GM12873 (cell line): Measurements from ENCODE around the gene ELN.

ENCODE experiments used
- TF ChIP-seq, protein P1 (sequence below): IDR thresholded peaks from 2 replicates; pipeline ENCODE4 v1.5.1; 2012; ENCODE audit warnings: low read depth, mild to moderate bottlenecking, moderate library complexity, low read length, control low read depth; ENCODE audit not compliant: insufficient read depth; ENCODE audit errors: missing control alignments

Gene ELN

DNA sequence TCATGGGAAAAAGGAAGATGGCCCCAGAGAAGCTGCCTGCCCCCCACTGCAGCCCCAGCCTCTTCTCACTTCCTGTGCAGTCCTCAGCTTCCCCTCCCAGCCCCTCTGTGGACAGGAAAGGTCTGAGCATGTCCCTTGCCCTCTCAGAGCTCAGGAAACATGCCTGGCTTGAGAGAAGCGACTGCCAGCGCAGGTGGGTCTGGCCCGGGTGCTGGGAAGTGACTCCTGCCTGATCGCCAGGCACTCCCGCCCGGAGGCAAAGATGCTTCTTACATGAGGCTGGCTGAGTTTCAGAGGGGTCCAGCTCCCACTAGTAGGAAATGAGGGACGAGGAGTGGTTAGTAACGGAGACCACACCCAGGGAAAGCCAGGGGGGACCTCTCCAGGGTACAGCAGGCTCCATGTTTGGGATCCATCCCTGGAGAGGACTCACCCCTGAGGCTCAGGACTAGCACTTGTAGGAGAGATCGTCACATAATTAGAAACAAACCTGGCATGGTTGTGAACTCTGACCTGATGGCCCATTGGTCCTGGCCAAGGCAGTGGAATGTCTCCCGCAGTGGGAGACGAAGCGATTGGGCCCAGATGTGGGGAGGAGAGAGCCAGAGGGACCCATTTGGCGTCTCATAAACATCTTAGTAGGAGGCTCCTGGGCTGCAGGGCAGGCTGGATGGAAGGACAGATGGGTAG, 12.3 kb downstream of the ELN start:
- TF ChIP-seq, protein P1, sequence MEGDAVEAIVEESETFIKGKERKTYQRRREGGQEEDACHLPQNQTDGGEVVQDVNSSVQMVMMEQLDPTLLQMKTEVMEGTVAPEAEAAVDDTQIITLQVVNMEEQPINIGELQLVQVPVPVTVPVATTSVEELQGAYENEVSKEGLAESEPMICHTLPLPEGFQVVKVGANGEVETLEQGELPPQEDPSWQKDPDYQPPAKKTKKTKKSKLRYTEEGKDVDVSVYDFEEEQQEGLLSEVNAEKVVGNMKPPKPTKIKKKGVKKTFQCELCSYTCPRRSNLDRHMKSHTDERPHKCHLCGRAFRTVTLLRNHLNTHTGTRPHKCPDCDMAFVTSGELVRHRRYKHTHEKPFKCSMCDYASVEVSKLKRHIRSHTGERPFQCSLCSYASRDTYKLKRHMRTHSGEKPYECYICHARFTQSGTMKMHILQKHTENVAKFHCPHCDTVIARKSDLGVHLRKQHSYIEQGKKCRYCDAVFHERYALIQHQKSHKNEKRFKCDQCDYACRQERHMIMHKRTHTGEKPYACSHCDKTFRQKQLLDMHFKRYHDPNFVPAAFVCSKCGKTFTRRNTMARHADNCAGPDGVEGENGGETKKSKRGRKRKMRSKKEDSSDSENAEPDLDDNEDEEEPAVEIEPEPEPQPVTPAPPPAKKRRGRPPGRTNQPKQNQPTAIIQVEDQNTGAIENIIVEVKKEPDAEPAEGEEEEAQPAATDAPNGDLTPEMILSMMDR: no peak

DNA sequence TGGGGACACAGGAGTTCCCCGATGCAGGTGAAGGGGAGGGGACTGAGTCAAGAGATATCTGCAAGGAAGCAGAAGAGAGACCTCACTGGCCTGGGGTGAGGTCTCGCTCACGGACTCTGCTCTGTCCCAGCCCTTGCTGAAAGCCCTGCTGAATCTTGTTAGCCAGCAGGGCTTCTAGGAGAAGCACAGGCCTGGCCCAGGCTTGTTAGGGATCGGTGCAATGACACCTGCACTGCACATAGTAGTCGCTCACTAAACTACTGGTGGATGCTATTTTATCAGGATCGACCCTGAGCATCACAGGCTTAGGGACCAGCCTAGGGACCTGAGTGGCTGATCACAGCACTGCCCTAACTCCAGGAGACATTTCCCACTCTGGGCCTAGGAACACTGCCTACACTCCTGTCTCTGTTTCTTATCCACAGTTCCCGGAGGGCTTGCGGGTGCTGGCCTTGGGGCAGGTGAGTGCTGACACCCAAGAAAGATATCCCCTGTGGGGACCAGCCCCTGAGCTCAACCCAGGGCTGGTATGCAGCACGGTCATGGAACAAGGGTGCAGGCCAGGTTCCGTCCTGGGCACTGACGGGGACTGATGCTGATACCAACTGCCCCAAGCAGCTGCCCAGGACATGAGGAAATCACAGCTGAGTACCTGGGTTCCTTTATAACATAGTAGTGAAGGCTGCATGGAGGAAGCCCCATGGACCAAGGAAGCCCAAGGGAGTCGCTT, 13.0 kb downstream of the ELN start:
- TF ChIP-seq, protein P1: no peak

DNA sequence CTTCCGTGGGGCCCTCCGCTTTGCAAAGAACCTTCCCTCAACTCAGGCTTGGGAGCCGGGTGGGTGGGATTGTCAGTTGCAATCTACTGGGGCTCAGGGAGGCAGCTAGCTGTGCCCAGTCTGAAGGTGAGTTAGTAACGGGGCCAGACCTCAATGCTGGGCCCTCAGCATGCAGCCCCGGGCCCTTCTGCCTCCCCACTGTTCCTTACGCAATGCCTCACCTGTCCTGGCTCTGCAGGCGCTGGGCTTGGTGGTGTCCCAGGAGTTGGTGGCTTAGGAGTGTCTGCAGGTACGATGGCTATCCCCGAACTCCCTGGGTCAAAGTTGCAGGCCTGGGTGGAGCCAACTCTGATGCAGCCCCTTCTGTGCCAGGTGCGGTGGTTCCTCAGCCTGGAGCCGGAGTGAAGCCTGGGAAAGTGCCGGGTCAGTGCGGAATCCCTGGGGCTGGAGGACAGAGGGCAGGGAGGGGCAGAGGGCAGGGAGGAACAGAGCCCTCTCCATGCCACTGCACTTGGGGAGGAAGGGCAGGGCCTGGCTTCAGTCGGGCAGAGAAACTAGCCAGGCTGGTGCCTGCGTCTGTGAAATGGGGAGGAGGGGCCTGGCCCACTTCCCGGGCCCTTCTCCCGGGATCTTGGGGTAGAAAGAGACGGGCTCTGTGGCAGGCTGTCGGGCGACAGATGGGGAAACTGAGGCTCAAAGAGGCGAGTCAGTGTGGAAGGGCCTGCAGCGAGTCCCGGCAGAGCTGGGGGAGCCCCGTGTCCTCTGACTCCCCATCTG, 15.0 kb downstream of the ELN start:
- TF ChIP-seq, protein P1: no peak

DNA sequence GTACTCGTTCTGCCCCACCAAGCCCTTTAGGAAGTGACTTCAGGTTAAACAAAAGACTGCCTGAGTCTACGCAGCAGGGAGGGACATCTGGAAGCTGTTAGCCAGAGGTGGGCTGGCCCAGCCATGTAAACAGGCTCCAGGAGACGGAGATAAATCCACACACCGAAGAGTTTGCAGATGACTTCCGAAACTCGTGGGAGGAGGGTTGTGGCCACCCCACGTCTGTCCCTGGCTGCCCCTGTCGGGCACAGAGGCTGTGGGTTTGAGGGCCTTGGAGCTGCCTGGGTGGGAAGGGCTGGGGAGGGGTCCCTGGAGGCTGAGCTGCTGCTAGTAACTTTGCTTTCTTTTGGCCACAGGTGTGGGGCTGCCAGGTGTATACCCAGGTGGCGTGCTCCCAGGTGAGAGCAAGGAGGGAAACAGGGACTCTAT, 15.6 kb downstream of the ELN start:
- TF ChIP-seq, protein P1: no peak

DNA sequence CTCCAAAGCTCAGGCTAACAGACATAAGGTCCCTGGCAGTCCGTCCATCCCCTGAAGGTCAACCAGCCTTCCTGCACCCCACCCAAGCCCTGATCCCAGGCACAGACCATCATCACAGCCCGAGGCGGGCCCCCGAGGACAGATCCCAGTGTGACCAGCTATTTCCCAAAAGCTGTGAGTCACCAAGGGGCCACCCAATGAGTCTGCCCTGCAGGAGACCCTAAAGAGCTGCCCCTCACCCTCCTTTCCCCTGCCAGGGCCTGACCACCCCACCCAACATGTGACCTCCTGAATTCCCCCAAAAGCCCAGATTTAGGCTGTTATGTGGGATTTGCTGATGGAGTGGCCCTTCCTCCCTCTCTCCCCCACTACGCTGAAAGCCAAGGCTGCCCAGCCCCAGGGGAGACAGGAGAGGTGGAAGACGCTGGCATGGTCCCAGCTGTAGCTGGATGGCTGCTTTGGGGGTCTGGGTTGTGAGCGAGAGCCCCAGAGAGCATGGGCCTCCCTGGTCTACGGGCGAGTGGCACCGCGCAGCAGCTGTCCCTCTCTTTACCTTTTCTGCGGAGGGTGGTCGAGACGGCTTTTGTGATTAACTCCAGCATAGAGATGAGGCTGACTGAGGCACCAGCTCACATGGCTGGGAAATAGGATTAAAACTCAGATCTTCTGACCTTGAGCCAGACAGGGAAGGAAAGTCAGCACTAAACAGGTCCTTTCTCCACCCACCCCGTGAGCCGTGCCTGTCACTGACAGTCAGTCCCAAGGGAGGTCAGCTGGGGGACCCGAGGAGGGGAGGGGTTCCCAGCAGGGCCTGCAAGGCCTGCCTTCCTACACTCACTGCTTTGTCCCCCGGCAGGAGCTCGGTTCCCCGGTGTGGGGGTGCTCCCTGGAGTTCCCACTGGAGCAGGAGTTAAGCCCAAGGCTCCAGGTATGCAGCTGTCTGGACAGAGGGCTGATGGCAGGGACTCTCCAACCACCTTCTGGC, 16.7 kb downstream of the ELN start:
- TF ChIP-seq, protein P1: no peak

DNA sequence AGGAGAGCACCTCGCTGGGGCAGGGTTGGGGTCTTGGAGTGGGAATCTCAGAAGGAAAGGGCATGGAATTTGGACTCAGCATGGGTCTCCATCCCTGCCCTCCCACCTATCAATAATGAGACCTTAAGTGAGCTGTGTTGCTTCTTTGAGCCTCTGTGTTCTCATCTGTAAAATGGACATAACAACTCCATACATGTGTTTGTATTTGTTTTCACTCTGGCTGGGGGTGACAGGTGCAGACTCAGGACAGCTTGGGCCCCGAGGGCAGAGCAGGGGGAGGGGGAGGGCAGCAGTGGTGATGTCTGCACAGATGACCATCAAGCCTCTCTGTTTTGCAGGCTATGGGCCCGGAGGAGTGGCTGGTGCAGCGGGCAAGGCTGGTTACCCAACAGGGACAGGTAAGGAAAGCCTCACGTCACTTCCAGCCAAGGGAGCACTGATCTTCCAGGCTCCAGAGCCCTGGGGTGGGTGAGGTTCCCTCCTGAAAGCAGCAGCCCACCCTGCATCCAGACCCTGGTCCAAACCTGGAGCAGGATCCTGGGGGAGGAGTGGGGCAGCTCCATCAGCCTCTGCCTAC, 19.9 kb downstream of the ELN start:
- TF ChIP-seq, protein P1: no peak
